Thoracic aorta (tissue), 2 donors: ENCODE measurements around the gene APH1B. TPM values are rescaled to one million over a fixed set of nuclear protein-coding genes. Genes with fewer than 3 reads are reported as not detected.

ENCODE experiments used
- ATAC-seq: fragments of 150-250 bp; one replicate; pipeline ENCODE4 v1.8.0; 2017; ENCODE audit warnings: low read depth; ENCODE audit not compliant: insufficient number of reproducible peaks, low FRiP score
- DNase-seq: peaks from one replicate; pipeline ENCODE4 v3.0.0-alpha.2; 2020; ENCODE audit warnings: low spot score
- H3K27ac ChIP-seq, 2 donors: fragments of 200-600 bp; sonication (generic); 1 replicate in 1 of 2; 2 replicates in 1 of 2; pipeline ENCODE4 v1.5.1; 2016; ENCODE audit warnings: mild to moderate bottlenecking in 2 of 2, moderate library complexity in 2 of 2
- H3K27me3 ChIP-seq: fragments of 200-600 bp; sonication (generic); replicated peaks from 2 replicates; pipeline ENCODE4 v1.6.0; 2016; ENCODE audit warnings: mild to moderate bottlenecking; ENCODE audit not compliant: insufficient read depth
- H3K36me3 ChIP-seq: fragments of 200-600 bp; sonication (generic); one replicate; pipeline ENCODE4 v1.5.1; 2016
- H3K4me1 ChIP-seq, 2 donors: fragments of 200-600 bp; sonication (generic); 1 replicate in 1 of 2; 2 replicates in 1 of 2; pipeline versions ENCODE4 v1.5.1 to v1.6.0; 2016; ENCODE audit warnings: low read depth in 2 of 2, mild to moderate bottlenecking in 1 of 2; ENCODE audit not compliant: control insufficient read depth in 1 of 2
- H3K4me3 ChIP-seq: fragments of 200-600 bp; sonication (generic); 2 replicates; pipeline ENCODE4 v1.5.1; 2016; ENCODE audit warnings: mild to moderate bottlenecking
- H3K9me3 ChIP-seq: fragments of 200-600 bp; sonication (generic); 2 replicates; pipeline ENCODE4 v1.5.1; 2016
- CTCF ChIP-seq: fragments of 200-600 bp; sonication (generic); IDR thresholded peaks from one replicate; pipeline ENCODE4 v1.5.1; 2019; ENCODE audit warnings: antibody characterized with exemption
- total RNA-seq, 2 donors: library from RNA; depleted of rRNA; stranded (reverse); fragments of >200 nt; gene quantifications; one replicate each; pipeline versions ENCODE4 v1.1.0 to v1.2.3, GENCODE V29; 2016

The APH1B gene
- total RNA-seq, 2 donors from 2014 or later: 16.2 to 22.2 TPM

DNA sequence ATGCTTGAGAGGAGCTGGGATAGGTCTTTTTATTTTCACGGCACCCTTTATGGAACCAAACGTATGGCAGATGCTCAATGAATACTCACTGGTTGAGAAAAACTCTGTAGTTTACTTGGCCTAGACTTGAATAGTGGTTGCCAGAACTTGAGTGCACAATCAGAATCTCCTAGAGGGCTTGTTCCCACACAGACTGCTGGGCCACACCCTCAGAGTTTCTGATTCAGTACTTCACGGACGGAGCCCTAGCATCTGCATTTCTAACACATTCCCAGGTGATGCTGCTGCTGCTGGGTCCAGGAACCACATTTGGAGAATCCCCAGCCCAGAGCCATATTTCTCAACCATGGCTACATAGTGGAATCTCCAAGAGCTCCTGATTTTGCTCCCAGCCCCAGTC, 79.7 kb downstream of the APH1B start:
- H3K4me3 ChIP-seq: no peak overlapping the region
- no peak for DNase-seq
- TF ChIP-seq CTCF: no peak
- no peaks in the 10 kb centered on the region for H3K36me3 ChIP-seq
- no peak for ATAC-seq
- H3K27me3 ChIP-seq: no peaks in the 10 kb centered on the region
- H3K9me3 ChIP-seq: no peaks in the 10 kb centered on the region
- no peak overlapping the region for H3K27ac ChIP-seq
- no peaks in the 10 kb centered on the region for H3K4me1 ChIP-seq

- H3K27ac ChIP-seq: no peak overlapping the region
- no peak for DNase-seq
- ATAC-seq: no peak
- H3K36me3 ChIP-seq: no peaks in the 10 kb centered on the region
- TF ChIP-seq CTCF: no peak
- no peaks in the 10 kb centered on the region for H3K27me3 ChIP-seq
- H3K4me3 ChIP-seq: no peak overlapping the region
- no peaks in the 10 kb centered on the region for H3K9me3 ChIP-seq
- H3K4me1 ChIP-seq: no peaks in the 10 kb centered on the region
Observed at GRCh38 chr15:63357731-63358130, 80.3 kb downstream of the APH1B start.

DNA sequence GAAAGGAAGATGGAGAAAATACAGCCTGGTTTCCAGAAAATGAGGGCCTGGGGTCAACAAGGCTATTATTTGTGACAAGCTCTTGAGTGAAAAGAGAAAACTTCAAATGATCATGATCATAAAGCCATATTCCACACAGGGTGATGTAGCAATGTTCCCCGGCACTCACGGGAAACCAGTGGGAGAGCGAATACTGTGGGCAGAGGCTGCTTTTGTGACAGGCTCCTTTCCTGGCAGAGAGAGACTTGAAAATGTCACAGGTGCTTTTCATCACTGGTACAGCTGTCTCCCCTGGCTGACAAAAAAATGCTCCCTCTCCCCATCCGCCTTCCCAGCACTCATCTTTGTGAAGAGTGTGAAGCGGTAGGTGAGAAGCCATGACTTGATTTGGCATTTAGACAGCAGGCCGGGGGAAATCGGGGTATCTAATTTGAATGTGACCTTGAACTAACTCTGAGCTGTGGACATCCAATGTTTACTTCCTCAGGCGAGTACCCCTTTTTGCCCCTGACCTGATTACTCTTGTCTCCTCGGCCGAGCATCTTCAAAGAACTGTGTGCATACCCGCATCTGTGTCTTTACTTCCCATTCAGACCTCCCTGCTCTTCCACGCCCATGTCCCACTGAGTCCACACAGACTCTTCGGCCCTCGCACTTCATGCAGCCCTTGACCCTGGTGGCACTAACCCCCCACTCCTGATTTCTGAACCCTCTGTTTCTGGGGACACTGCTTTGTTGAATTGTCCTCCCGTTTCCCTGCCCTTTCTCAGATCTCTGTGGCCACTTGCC, 81.0 kb downstream of the APH1B start:
- H3K36me3 ChIP-seq: no peaks in the 10 kb centered on the region
- ATAC-seq (no peak), DNase-seq (no peak)
- no peak for TF ChIP-seq CTCF
- no peaks in the 10 kb centered on the region for H3K4me1 ChIP-seq
- no peak overlapping the region for H3K4me3 ChIP-seq
- no peaks in the 10 kb centered on the region for H3K9me3 ChIP-seq
- H3K27me3 ChIP-seq: no peaks in the 10 kb centered on the region
- H3K27ac ChIP-seq: no peak overlapping the region

Other genes starting within 250 kb of the APH1B start
- gene TPM1, start 234.9 kb upstream of the APH1B start, total RNA-seq: 1,000 to 10,000 TPM in 1 of 2 donors, 100 to 1,000 TPM in 1; 927 to 1,440 TPM
- 10 to 100 TPM; 11.6 to 22.4 TPM for gene LACTB, start 155.7 kb upstream of the APH1B start, total RNA-seq
- 100 to 1,000 TPM in 1 of 2 donors, 10 to 100 TPM in 1; 40.1 to 120 TPM for gene RPS27L, start 120.1 kb upstream of the APH1B start, total RNA-seq
- 10 to 100 TPM; 55.2 to 64.1 TPM for gene RAB8B, start 88.0 kb upstream of the APH1B start, total RNA-seq
- 10 to 100 TPM in 1 of 2 donors, 1 to 10 TPM in 1; 8.1 to 26.8 TPM for gene CA12, start 104.2 kb downstream of the APH1B start, total RNA-seq
- 10 to 100 TPM; 37.8 to 54.4 TPM for gene USP3, start 227.0 kb downstream of the APH1B start, total RNA-seq